Liver (tissue), 3 donors: Measurements from ENCODE around the gene FAM153A.
"Not testable (repeated sequence)": the region's sequence is repeated elsewhere in the genome, so short reads cannot be mapped to it uniquely, and the experiment has no call there.

Experiments
- CTCF ChIP-seq: fragments of 150-350 bp; IDR thresholded peaks from 2 replicates; pipeline ENCODE4 v1.5.1; 2017; ENCODE audit warnings: improper control_type of control experiment, low read depth, low read length; ENCODE audit not compliant: missing input control
- EGR1 ChIP-seq, 2 donors: IDR thresholded peaks; 2 replicates each; pipeline ENCODE4 v1.6.1; 2016 to 2018; ENCODE audit warnings: antibody characterized with exemption in 2 of 2, low read depth in 2 of 2
- FOXA1 ChIP-seq: IDR thresholded peaks from 2 replicates; pipeline ENCODE4 v1.6.1; 2016; ENCODE audit warnings: antibody characterized with exemption
- GABPA ChIP-seq, 2 donors: IDR thresholded peaks in 1 of 2; conservative IDR thresholded peaks in 1 of 2; 2 replicates each; pipeline ENCODE4 v1.6.1; 2016; ENCODE audit warnings: antibody characterized with exemption in 2 of 2, mild to moderate bottlenecking in 1 of 2, moderate library complexity in 1 of 2
- JUND ChIP-seq, 2 donors: IDR thresholded peaks; 2 replicates each; pipeline ENCODE4 v1.6.1; 2016; ENCODE audit warnings: antibody characterized with exemption in 2 of 2
- RAD21 ChIP-seq, 2 donors: IDR thresholded peaks; 2 replicates each; pipeline ENCODE4 v1.6.1; 2016; ENCODE audit warnings: antibody characterized with exemption in 2 of 2, mild to moderate bottlenecking in 2 of 2
- REST ChIP-seq: IDR thresholded peaks from 2 replicates; pipeline ENCODE4 v1.6.1; 2016; ENCODE audit warnings: antibody characterized with exemption, mild to moderate bottlenecking
- RXRA ChIP-seq, 2 donors: IDR thresholded peaks; 2 replicates each; pipeline ENCODE4 v1.6.1; 2017 to 2018; ENCODE audit warnings: antibody characterized with exemption in 2 of 2, mild to moderate bottlenecking in 1 of 2
- TAF1 ChIP-seq: conservative IDR thresholded peaks from 2 replicates; pipeline ENCODE4 v1.6.1; 2016; ENCODE audit warnings: antibody characterized with exemption, mild to moderate bottlenecking
- YY1 ChIP-seq: IDR thresholded peaks from 2 replicates; pipeline ENCODE4 v1.6.1; 2016; ENCODE audit warnings: antibody characterized with exemption, mild to moderate bottlenecking
- ZBTB33 ChIP-seq: IDR thresholded peaks from 2 replicates; pipeline ENCODE4 v1.6.1; 2016; ENCODE audit warnings: antibody characterized with exemption
- donor health status: healthy.
- donor health status: healthy.

GRCh38 chr5:177782169-177782568 lies 530 bp downstream of the FAM153A start:
- TF ChIP-seq JUND (IDR thresholded peaks at IDR 0.05); CTCF; GABPA (IDR thresholded peaks at IDR 0.05 in 1 of 2, conservative IDR thresholded peaks at IDR 0.05 in 1 of 2); TAF1; FOXA1; YY1; RAD21 (IDR thresholded peaks at IDR 0.05); EGR1 (IDR thresholded peaks at IDR 0.05; ENCODE audit: low read depth in 2 of 2); REST; ZBTB33; RXRA (IDR thresholded peaks at IDR 0.05): not testable (repeated sequence)
